NCI-H128 (cell line): Measurements from ENCODE around the gene RPL23.

Source experiments
- DNase-seq: peaks from one replicate; lab custom pipeline; 2025; ENCODE audit not compliant: unreplicated experiment; lab: John Stamatoyannopoulos, UW

RPL23 gene

GRCh38 chr17:38885044-38885727 is 31.7 kb upstream of the RPL23 start:
- no peak for DNase-seq

- DNase-seq = no peak
Observed at GRCh38 chr17:38883592-38884526, 30.3 kb upstream of the RPL23 start.

GRCh38 chr17:38882870-38883269 is 29.3 kb upstream of the RPL23 start:
- DNase-seq = no peak

- DNase-seq = no peak
Observed at GRCh38 chr17:38881600-38882191, 28.2 kb upstream of the RPL23 start.

- DNase-seq = no peak
Observed at GRCh38 chr17:38879878-38880665, 26.6 kb upstream of the RPL23 start.

GRCh38 chr17:38877130-38877851 is 23.8 kb upstream of the RPL23 start:
- no peak for DNase-seq

- DNase-seq = no peak
Observed at GRCh38 chr17:38875477-38876075, 22.1 kb upstream of the RPL23 start.

- no peak for DNase-seq
Observed at GRCh38 chr17:38874505-38875400, 21.2 kb upstream of the RPL23 start.

- DNase-seq = no peak
Observed at GRCh38 chr17:38873640-38874380, 20.3 kb upstream of the RPL23 start.

- DNase-seq = no peak
Observed at GRCh38 chr17:38872671-38873385, 19.3 kb upstream of the RPL23 start.

- no peak for DNase-seq
Observed at GRCh38 chr17:38872027-38872511, 18.5 kb upstream of the RPL23 start.

GRCh38 chr17:38871247-38872015 is 17.9 kb upstream of the RPL23 start:
- DNase-seq = no peak

GRCh38 chr17:38870259-38871165 is 17.0 kb upstream of the RPL23 start:
- DNase-seq = no peak

- DNase-seq = peak; percentile 57
Observed at GRCh38 chr17:38869526-38870258, 16.2 kb upstream of the RPL23 start, which contains the start of gene LASP1. Gene LASP1, plus strand, starts transcription at chr17:38870058. Its CDS starts 132 bp downstream, at chr17:38870190.
